Suprapubic skin (tissue), 3 donors: ENCODE data around the gene LNPEP.

ENCODE experiments used
- EP300 ChIP-seq: sonication (generic); formaldehyde crosslinking; IDR thresholded peaks from one replicate; pipeline ENCODE4 v1.6.1; 2017; ENCODE audit warnings: antibody characterized with exemption
- TF ChIP-seq, protein P1 (sequence below), 2 donors: fragments of 200-600 bp in 1 of 2; fragments of 450-650 bp in 1 of 2; sonication (generic) in 1 of 2; IDR thresholded peaks; one replicate each; pipeline ENCODE4 v1.5.1; 2016 to 2019; ENCODE audit warnings: antibody characterized with exemption in 2 of 2, mild to moderate bottlenecking in 1 of 2, moderate library complexity in 1 of 2

DNA sequence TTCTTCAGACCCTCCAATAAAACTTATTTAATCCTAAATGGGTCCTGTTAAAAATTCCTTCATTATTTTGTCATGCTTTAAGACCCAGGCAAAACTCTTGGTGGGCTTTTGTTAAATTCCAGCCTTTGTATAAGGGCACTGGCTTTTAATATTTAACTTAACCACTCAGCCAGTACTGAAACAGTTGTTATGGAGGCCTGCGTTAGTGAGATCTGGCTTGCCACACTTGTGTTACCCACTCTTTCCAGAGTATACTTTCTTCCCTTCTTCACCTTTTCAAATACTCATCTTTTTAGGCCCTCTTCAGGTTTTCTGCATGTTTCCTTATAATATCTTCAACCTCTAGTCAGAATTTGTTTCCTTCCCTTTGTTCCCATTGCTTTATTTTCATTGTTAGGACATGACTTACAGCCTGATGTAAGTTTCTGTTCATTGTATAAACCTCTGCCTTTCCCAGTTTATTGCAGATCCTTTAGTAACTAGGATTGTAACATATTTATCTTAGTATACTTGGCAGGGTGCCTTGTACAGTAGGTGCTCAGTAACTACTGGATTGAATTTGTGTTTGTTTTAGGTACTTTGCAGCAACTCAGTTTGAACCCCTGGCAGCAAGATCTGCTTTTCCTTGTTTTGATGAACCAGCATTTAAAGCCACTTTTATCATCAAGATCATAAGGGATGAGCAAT lies 48.8 kb downstream of the LNPEP start:
- TF ChIP-seq EP300: no peak
- TF ChIP-seq, protein P1, sequence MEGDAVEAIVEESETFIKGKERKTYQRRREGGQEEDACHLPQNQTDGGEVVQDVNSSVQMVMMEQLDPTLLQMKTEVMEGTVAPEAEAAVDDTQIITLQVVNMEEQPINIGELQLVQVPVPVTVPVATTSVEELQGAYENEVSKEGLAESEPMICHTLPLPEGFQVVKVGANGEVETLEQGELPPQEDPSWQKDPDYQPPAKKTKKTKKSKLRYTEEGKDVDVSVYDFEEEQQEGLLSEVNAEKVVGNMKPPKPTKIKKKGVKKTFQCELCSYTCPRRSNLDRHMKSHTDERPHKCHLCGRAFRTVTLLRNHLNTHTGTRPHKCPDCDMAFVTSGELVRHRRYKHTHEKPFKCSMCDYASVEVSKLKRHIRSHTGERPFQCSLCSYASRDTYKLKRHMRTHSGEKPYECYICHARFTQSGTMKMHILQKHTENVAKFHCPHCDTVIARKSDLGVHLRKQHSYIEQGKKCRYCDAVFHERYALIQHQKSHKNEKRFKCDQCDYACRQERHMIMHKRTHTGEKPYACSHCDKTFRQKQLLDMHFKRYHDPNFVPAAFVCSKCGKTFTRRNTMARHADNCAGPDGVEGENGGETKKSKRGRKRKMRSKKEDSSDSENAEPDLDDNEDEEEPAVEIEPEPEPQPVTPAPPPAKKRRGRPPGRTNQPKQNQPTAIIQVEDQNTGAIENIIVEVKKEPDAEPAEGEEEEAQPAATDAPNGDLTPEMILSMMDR (IDR thresholded peaks at IDR 0.05): no peak
